Panc1 (cell line): ENCODE measurements around the gene CYP2F1. TPM values are rescaled to one million over a fixed set of nuclear protein-coding genes. Genes with fewer than 3 reads are reported as not detected.
"Not testable (repeated sequence)": the region's sequence is repeated elsewhere in the genome, so short reads cannot be mapped to it uniquely, and the experiment has no call there.

Experiments used
- ATAC-seq: fragments of 200-7000 bp; cut with Tn5 transposase; 2 replicates; pipeline ENCODE4 v1.9.1; 2020; ENCODE audit warnings: mild to moderate bottlenecking, moderate library complexity
- BruUV-seq: library from RNA; stranded (reverse); fragments of 400-500 nt; replicated peaks from 2 replicates; lab custom pipeline; 2021; lab: Mats Ljungman, UMichigan
- CTCF ChIA-PET: fragments of 300-600 bp; sonication (Branson Sonifier 250); formaldehyde crosslinking; loops from one replicate; lab custom pipeline; 2022; ENCODE audit warnings: antibody characterized with exemption; lab: Charles Lee
- POLR2A ChIA-PET: fragments of 300-600 bp; sonication (Branson Sonifier 250); formaldehyde crosslinking; loops from one replicate; lab custom pipeline; 2022; ENCODE audit warnings: antibody characterized with exemption; lab: Charles Lee
- DNase-seq: peaks from one replicate; pipeline ENCODE4 v3.0.0-alpha.2; 2010; ENCODE audit warnings: low read depth, low spot score
- H3K27ac ChIP-seq: 2 replicates; pipeline ENCODE4 v1.5.1; 2011; ENCODE audit warnings: mild to moderate bottlenecking, low read length, inconsistent platforms
- H3K27me3 ChIP-seq: fragments of 200-500 bp; sonication (Bioruptor generic); 2 replicates; pipeline ENCODE4 v1.6.0; 2014; ENCODE audit warnings: low read length, inconsistent platforms; ENCODE audit not compliant: control insufficient read depth, insufficient read depth
- H3K36me3 ChIP-seq: fragments of 200-500 bp; sonication (Bioruptor generic); 2 replicates; pipeline ENCODE4 v1.5.1; 2014; ENCODE audit warnings: inconsistent platforms, mild to moderate bottlenecking, low read length, moderate library complexity; ENCODE audit not compliant: control insufficient read depth, insufficient read depth
- H3K4me1 ChIP-seq: 2 replicates; pipeline ENCODE4 v1.5.1; 2011; ENCODE audit warnings: inconsistent platforms, mild to moderate bottlenecking, low read length, moderate library complexity; ENCODE audit not compliant: control insufficient read depth, insufficient read depth
- H3K4me3 ChIP-seq, 2 experiments: 2 replicates each; pipeline ENCODE4 v1.5.1; 2011 to 2012; ENCODE audit warnings: low read depth in 2 of 2, low read length in 2 of 2, mild to moderate bottlenecking in 2 of 2, inconsistent platforms in 1 of 2, moderate library complexity in 1 of 2
- H3K9me3 ChIP-seq: fragments of 200-500 bp; sonication (Bioruptor generic); 2 replicates; pipeline ENCODE4 v1.5.1; 2014; ENCODE audit warnings: low read depth, mild to moderate bottlenecking, inconsistent platforms, low read length, moderate library complexity; ENCODE audit not compliant: control insufficient read depth, insufficient read depth
- POLR2AphosphoS5 ChIP-seq: IDR thresholded peaks from 2 replicates; pipeline ENCODE4 v1.6.1; 2012; ENCODE audit warnings: mild to moderate bottlenecking, low read depth, low read length, moderate library complexity
- REST ChIP-seq, 2 experiments: IDR thresholded peaks; 2 replicates each; pipeline ENCODE4 v1.6.1; 2011 to 2012; ENCODE audit warnings: low read depth in 2 of 2, control low read depth in 1 of 2, low read length in 1 of 2, mild to moderate bottlenecking in 1 of 2, moderate library complexity in 1 of 2; ENCODE audit not compliant: insufficient read depth in 1 of 2
- SIN3A ChIP-seq: IDR thresholded peaks from 2 replicates; pipeline ENCODE4 v1.6.1; 2012; ENCODE audit warnings: low read depth, mild to moderate bottlenecking, low read length, moderate library complexity, borderline replicate concordance; ENCODE audit not compliant: insufficient read depth
- TCF7L2 ChIP-seq: IDR thresholded peaks from 2 replicates; pipeline ENCODE4 v1.6.1; 2011; ENCODE audit warnings: mild to moderate bottlenecking, low read depth, low read length, inconsistent platforms
- in situ Hi-C: cut with HindIII; loops from 2 replicates; pipeline ENCODE4 v1.10.0; 2016; ENCODE audit warnings: low sequenced_read_pairs, low pct_unique_long_range_greater_than_20kb
- intact Hi-C: fragments of 100-400 bp; cut with micrococcal nuclease; formaldehyde crosslinking; loops from one replicate; pipeline ENCODE4 v1.10.0; 2022; ENCODE audit not compliant: unreplicated experiment
- total RNA-seq: library from RNA; stranded (reverse); gene quantifications from one replicate; pipeline ENCODE4 v1.2.1, GENCODE V29; 2021; ENCODE audit not compliant: unreplicated experiment
- TF ChIP-seq, protein P1 (sequence below): fragments of 450-650 bp; IDR thresholded peaks from 2 replicates; pipeline ENCODE4 v1.5.1; 2017; ENCODE audit warnings: mild to moderate bottlenecking

Gene CYP2F1
- total RNA-seq, 1 experiment from 2014 or later = not detected

- intact Hi-C loops (loop anchor here (10.0 kb wide), 1 partner anchor 165 kb away; no protein-coding TSS in a partner anchor), in situ Hi-C loops (no loop called here)
- Histone ChIP-seq H3K27me3 (no peaks in the 10 kb centered on the region), H3K27ac (no peak overlapping the region), H3K9me3 (no peaks in the 10 kb centered on the region), H3K4me1 (no peaks in the 10 kb centered on the region), H3K36me3 (no peaks in the 10 kb centered on the region), H3K4me3 (no peak overlapping the region)
- DNase-seq (no peak), ATAC-seq (no peak)
- BruUV-seq = no TSS peak
- ChIA-PET POLR2A (no interaction called here), CTCF (no interaction called here)
- TF ChIP-seq POLR2AphosphoS5 = no peak
- TF ChIP-seq, protein P1, sequence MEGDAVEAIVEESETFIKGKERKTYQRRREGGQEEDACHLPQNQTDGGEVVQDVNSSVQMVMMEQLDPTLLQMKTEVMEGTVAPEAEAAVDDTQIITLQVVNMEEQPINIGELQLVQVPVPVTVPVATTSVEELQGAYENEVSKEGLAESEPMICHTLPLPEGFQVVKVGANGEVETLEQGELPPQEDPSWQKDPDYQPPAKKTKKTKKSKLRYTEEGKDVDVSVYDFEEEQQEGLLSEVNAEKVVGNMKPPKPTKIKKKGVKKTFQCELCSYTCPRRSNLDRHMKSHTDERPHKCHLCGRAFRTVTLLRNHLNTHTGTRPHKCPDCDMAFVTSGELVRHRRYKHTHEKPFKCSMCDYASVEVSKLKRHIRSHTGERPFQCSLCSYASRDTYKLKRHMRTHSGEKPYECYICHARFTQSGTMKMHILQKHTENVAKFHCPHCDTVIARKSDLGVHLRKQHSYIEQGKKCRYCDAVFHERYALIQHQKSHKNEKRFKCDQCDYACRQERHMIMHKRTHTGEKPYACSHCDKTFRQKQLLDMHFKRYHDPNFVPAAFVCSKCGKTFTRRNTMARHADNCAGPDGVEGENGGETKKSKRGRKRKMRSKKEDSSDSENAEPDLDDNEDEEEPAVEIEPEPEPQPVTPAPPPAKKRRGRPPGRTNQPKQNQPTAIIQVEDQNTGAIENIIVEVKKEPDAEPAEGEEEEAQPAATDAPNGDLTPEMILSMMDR = no peak
- no peak for TF ChIP-seq TCF7L2
- TF ChIP-seq REST (IDR thresholded peaks at IDR 0.05; ENCODE audit: insufficient read depth in 1 of 2, low read depth in 2 of 2, low read length in 1 of 2) = no peak
- no peak for TF ChIP-seq SIN3A
Observed at GRCh38 chr19:41149831-41150230, 35.6 kb downstream of the CYP2F1 start.

DNA sequence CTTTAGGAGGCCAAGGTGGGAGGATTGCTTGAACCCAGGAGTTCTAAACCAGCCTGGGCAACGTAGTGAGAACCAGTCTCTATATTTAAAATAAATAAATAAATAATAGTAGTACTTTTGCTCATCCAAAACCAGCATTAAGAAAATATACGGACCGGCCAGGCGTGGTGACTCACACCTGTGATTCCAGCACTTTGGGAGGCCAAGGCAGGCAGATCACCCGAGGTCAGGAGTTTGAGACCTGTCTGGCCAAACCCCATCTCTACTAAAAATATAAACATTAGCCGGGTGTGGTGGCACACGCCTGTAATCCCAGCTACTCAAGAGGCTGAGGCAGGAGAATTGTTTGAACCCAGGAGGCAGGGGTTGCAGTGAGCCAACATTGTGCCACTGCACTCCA, 36.8 kb downstream of the CYP2F1 start:
- H3K4me1 ChIP-seq, CTCF ChIA-PET, H3K27ac ChIP-seq, H3K27me3 ChIP-seq, H3K36me3 ChIP-seq, POLR2A ChIA-PET, intact Hi-C loops, DNase-seq, in situ Hi-C loops, H3K9me3 ChIP-seq, H3K4me3 ChIP-seq, ATAC-seq, BruUV-seq: not testable (repeated sequence)

DNA sequence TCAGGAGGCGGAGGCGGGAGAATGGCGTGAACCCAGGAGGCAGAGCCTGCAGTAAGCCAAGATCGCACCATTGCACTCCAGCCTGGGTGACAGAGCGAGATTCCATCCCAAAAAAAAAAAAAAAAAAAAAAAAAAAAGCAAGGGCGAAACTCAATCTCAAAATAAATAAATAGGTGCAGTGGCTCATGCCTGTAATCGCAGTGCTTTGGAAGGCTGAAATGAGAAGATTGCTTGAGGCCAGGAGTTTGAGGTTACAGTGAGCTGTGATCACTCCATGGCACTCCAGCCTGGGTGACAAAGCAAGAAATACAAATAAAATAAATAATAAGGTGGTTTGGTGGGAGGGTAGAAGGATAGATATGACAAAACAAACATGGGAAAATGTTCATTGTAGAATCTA, 39.8 kb downstream of the CYP2F1 start:
- no TSS peak for BruUV-seq
- H3K27me3 ChIP-seq = no peaks in the 10 kb centered on the region
- H3K4me1 ChIP-seq = no peaks in the 10 kb centered on the region; the same call in 1 of the 2 replicates
- in situ Hi-C loops (no loop called here), intact Hi-C loops (no loop called here)
- H3K9me3 ChIP-seq = no peaks in the 10 kb centered on the region
- H3K36me3 ChIP-seq = no peaks in the 10 kb centered on the region
- H3K4me3 ChIP-seq = no peak overlapping the region
- TF ChIP-seq, protein P1 = no peak
- TF ChIP-seq SIN3A (no peak), TCF7L2 (no peak), REST (IDR thresholded peaks at IDR 0.05; ENCODE audit: insufficient read depth in 1 of 2, low read depth in 2 of 2, low read length in 1 of 2) (no peak), POLR2AphosphoS5 (no peak)
- DNase-seq (no peak), ATAC-seq (no peak)
- no peak overlapping the region for H3K27ac ChIP-seq
- ChIA-PET POLR2A (no interaction called here), CTCF (interaction anchor here (0.6 kb wide), 1 partner anchor 182 kb away, joined by 3 read pairs; no protein-coding TSS in a partner anchor)
